Hepatocyte (in vitro differentiated cells): ENCODE data around the gene SPTLC1. TPM values are rescaled to one million over a fixed set of nuclear protein-coding genes. Genes with fewer than 3 reads are reported as not detected.

Source experiments
- DNase-seq: peaks from one replicate; pipeline ENCODE4 v3.0.0-alpha.2; 2016; ENCODE audit warnings: low spot score
- H2AFZ ChIP-seq: fragments of 200-600 bp; sonication (generic); 2 replicates; pipeline ENCODE4 v1.6.0; 2016; ENCODE audit warnings: antibody characterized with exemption, mild to moderate bottlenecking
- H3K27ac ChIP-seq: fragments of 200-600 bp; sonication (generic); 2 replicates; pipeline ENCODE4 v1.5.1; 2016; ENCODE audit warnings: mild to moderate bottlenecking
- H3K27me3 ChIP-seq: fragments of 200-600 bp; sonication (generic); 2 replicates; pipeline ENCODE4 v1.6.1; 2016
- H3K36me3 ChIP-seq: fragments of 200-600 bp; sonication (generic); replicated peaks from 2 replicates; pipeline ENCODE4 v1.5.1; 2016; ENCODE audit warnings: low read depth; ENCODE audit not compliant: insufficient read depth
- H3K4me1 ChIP-seq: fragments of 200-600 bp; sonication (generic); 2 replicates; pipeline ENCODE4 v1.5.1; 2016; ENCODE audit warnings: mild to moderate bottlenecking, moderate library complexity; ENCODE audit not compliant: insufficient read depth
- H3K4me2 ChIP-seq: fragments of 200-600 bp; sonication (generic); 2 replicates; pipeline ENCODE4 v1.6.0; 2016
- H3K4me3 ChIP-seq: fragments of 200-600 bp; sonication (generic); 2 replicates; pipeline ENCODE4 v1.5.1; 2016; ENCODE audit warnings: mild to moderate bottlenecking
- H3K79me2 ChIP-seq: fragments of 200-600 bp; sonication (generic); 2 replicates; pipeline ENCODE4 v1.6.0; 2017; ENCODE audit warnings: mild to moderate bottlenecking
- H3K9me2 ChIP-seq: fragments of 200-600 bp; sonication (generic); replicated peaks from 2 replicates; pipeline ENCODE4 v1.6.0; 2017; ENCODE audit warnings: mild to moderate bottlenecking; ENCODE audit not compliant: insufficient read depth
- H3K9me3 ChIP-seq: fragments of 200-600 bp; sonication (generic); 2 replicates; pipeline ENCODE4 v1.5.1; 2016; ENCODE audit warnings: low read depth, mild to moderate bottlenecking
- H4K20me1 ChIP-seq: fragments of 200-600 bp; sonication (generic); 2 replicates; pipeline ENCODE4 v1.6.0; 2016; ENCODE audit warnings: mild to moderate bottlenecking; ENCODE audit not compliant: insufficient read depth, poor library complexity, severe bottlenecking
- CTCF ChIP-seq: fragments of 200-600 bp; sonication (generic); IDR thresholded peaks from 2 replicates; pipeline ENCODE4 v1.5.1; 2016; ENCODE audit warnings: antibody characterized with exemption, mild to moderate bottlenecking; ENCODE audit not compliant: poor library complexity
- EZH2 ChIP-seq: fragments of 200-600 bp; sonication (generic); IDR thresholded peaks from 2 replicates; pipeline ENCODE4 v1.6.1; 2016; ENCODE audit warnings: antibody characterized with exemption, mild to moderate bottlenecking, borderline replicate concordance
- EZH2phosphoT487 ChIP-seq: fragments of 200-600 bp; sonication (generic); IDR thresholded peaks from one replicate; pipeline ENCODE4 v1.6.1; 2018; ENCODE audit warnings: antibody characterized with exemption, mild to moderate bottlenecking, low read depth, moderate library complexity; ENCODE audit not compliant: unreplicated experiment, severe bottlenecking
- WGBS: methylation state at CpG from one replicate; pipeline ENCODE4 v1.1.6; 2016; ENCODE audit warnings: low lambda C conversion rate; ENCODE audit errors: missing lambda C conversion rate; 5-methylcytosine and 5-hydroxymethylcytosine counted together
- polyA plus RNA-seq: library from polyadenylated mRNA; unstranded; fragments of >200 nt; fragmentation: Nextera tagmentation; extraction: Ambion mirVana; gene quantifications from 2 replicates; pipeline ENCODE4 v1.2.1, GENCODE V29; 2016
- small RNA-seq: library from RNA; depleted of rRNA; stranded (forward); fragments of <200 nt; gene quantifications from one replicate; pipeline ENCODE3, GENCODE V24; 2014
- total RNA-seq: library from RNA; depleted of rRNA; stranded (reverse); fragments of >200 nt; gene quantifications from 2 replicates; pipeline ENCODE4 v1.2.3, GENCODE V29; 2014

Gene SPTLC1
- total and polyA plus RNA-seq, 2 experiments from 2014 or later: 67.6 to 101 TPM

GRCh38 chr9:91986248-91986647 lies 129.0 kb downstream of the SPTLC1 start:
- Histone ChIP-seq H3K4me3 (no peak overlapping the region), H3K79me2 (no peaks in the 10 kb centered on the region), H3K9me3 (no peaks in the 10 kb centered on the region), H3K4me2 (no peak overlapping the region), H3K9me2 (no peaks in the 10 kb centered on the region), H3K27me3 (no peaks in the 10 kb centered on the region), H4K20me1 (no peaks in the 10 kb centered on the region), H3K4me1 (peaks cover 1% of the 10 kb centered on the region), H3K36me3 (no peaks in the 10 kb centered on the region), H2AFZ (no peak overlapping the region), H3K27ac (no peak overlapping the region)
- no peak for DNase-seq
- no peak for TF ChIP-seq EZH2
- no peak for TF ChIP-seq EZH2phosphoT487
- WGBS: 81% methylated on average over 2 of the region's 2 CpGs

GRCh38 chr9:91985692-91986091 lies 129.5 kb downstream of the SPTLC1 start:
- Histone ChIP-seq H3K4me1 (no peaks in the 10 kb centered on the region), H3K27me3 (no peaks in the 10 kb centered on the region), H3K36me3 (no peaks in the 10 kb centered on the region), H3K4me3 (no peak overlapping the region), H3K4me2 (no peak overlapping the region), H2AFZ (no peak overlapping the region), H4K20me1 (no peaks in the 10 kb centered on the region), H3K9me2 (no peaks in the 10 kb centered on the region), H3K79me2 (no peaks in the 10 kb centered on the region), H3K9me3 (no peaks in the 10 kb centered on the region), H3K27ac (no peak overlapping the region)
- DNase-seq: no peak
- TF ChIP-seq EZH2phosphoT487 (no peak), CTCF (no peak), EZH2 (no peak)
- whole genome bisulfite sequencing: 89% methylated on average over 2 of the region's 2 CpGs

Small RNA genes within 50 kb of the gene (small RNA-seq; reads per million reads assigned to genes)
- not detected for gene MTATP6P29
- not detected for gene MTND4LP7

Other genes with a start within 250 kb of the SPTLC1 start
- gene ROR2, start 165.2 kb downstream of the SPTLC1 start, total RNA-seq: 24.7 and 29.5 TPM in 2 replicates
- 21.4 and 25.6 TPM in 2 replicates for gene ROR2, start 165.2 kb downstream of the SPTLC1 start, polyA plus RNA-seq
- 158 and 180 TPM in 2 replicates for gene IARS1, start 178.3 kb upstream of the SPTLC1 start, total RNA-seq
- 74.4 and 76.7 TPM in 2 replicates for gene IARS1, start 178.3 kb upstream of the SPTLC1 start, polyA plus RNA-seq
- 17.3 and 28.9 TPM in 2 replicates for gene NOL8, start 209.9 kb upstream of the SPTLC1 start, total RNA-seq
- 17.5 and 25.6 TPM in 2 replicates for gene NOL8, start 209.9 kb upstream of the SPTLC1 start, polyA plus RNA-seq
- 2.0 and 5.9 TPM in 2 replicates for gene CENPP, start 210.5 kb upstream of the SPTLC1 start, total RNA-seq
- gene CENPP, start 210.5 kb upstream of the SPTLC1 start, polyA plus RNA-seq: 2.8 and 5.1 TPM in 2 replicates